Trophoblast cell (in vitro differentiated cells and primary cell): ENCODE data around the gene RPN1.

ENCODE experiments used
- DNase-seq, 2 donors: peaks; one replicate each; pipeline ENCODE4 v3.0.0-alpha.2; 2016
- H2AFZ ChIP-seq: 2 replicates; pipeline ENCODE4 v1.6.1; 2013; ENCODE audit warnings: low read length, moderate library complexity, mild to moderate bottlenecking; ENCODE audit not compliant: insufficient read depth, poor library complexity
- H2AK5ac ChIP-seq: 2 replicates; pipeline ENCODE4 v1.6.1; 2013; ENCODE audit warnings: mild to moderate bottlenecking, low read length
- H2BK120ac ChIP-seq: 2 replicates; pipeline ENCODE4 v1.6.1; 2013; ENCODE audit warnings: low read length, mild to moderate bottlenecking, moderate library complexity; ENCODE audit not compliant: insufficient read depth, poor library complexity
- H2BK12ac ChIP-seq: 2 replicates; pipeline ENCODE4 v1.6.1; 2013; ENCODE audit warnings: mild to moderate bottlenecking, low read length, moderate library complexity
- H2BK5ac ChIP-seq: 2 replicates; pipeline ENCODE4 v1.6.1; 2013; ENCODE audit warnings: low read length, low read depth, moderate library complexity, mild to moderate bottlenecking; ENCODE audit not compliant: poor library complexity
- H3K14ac ChIP-seq: 2 replicates; pipeline ENCODE4 v1.6.1; 2013; ENCODE audit warnings: mild to moderate bottlenecking, low read length
- H3K18ac ChIP-seq: 2 replicates; pipeline ENCODE4 v1.6.1; 2013; ENCODE audit warnings: mild to moderate bottlenecking, low read length
- H3K23ac ChIP-seq: 2 replicates; pipeline ENCODE4 v1.6.1; 2013; ENCODE audit warnings: low read length
- H3K27ac ChIP-seq: 2 replicates; pipeline ENCODE4 v1.5.1; 2013; ENCODE audit warnings: low read depth, mild to moderate bottlenecking, inconsistent platforms, low read length, moderate library complexity
- H3K27me3 ChIP-seq: 2 replicates; pipeline ENCODE4 v1.6.1; 2013; ENCODE audit warnings: inconsistent platforms, mild to moderate bottlenecking, low read length, moderate library complexity; ENCODE audit not compliant: insufficient read depth
- H3K36me3 ChIP-seq, 2 experiments: 1 replicate in 1 of 2; 2 replicates in 1 of 2; pipeline ENCODE4 v1.6.1; 2013; ENCODE audit warnings: low read length in 2 of 2, mild to moderate bottlenecking in 2 of 2, moderate library complexity in 1 of 2; ENCODE audit not compliant: insufficient read depth in 2 of 2, control insufficient read depth in 1 of 2
- H3K4ac ChIP-seq: 2 replicates; pipeline ENCODE4 v1.6.1; 2013; ENCODE audit warnings: low read depth, mild to moderate bottlenecking, low read length, moderate library complexity
- H3K4me1 ChIP-seq, 2 experiments: 1 replicate in 1 of 2; 2 replicates in 1 of 2; pipeline ENCODE4 v1.6.1; 2013; ENCODE audit warnings: low read length in 2 of 2, mild to moderate bottlenecking in 2 of 2, moderate library complexity in 1 of 2; ENCODE audit not compliant: insufficient read depth in 2 of 2, control insufficient read depth in 1 of 2
- H3K4me2 ChIP-seq: 2 replicates; pipeline ENCODE4 v1.6.1; 2013; ENCODE audit warnings: inconsistent platforms, mild to moderate bottlenecking, low read length, moderate library complexity
- H3K4me3 ChIP-seq: 2 replicates; pipeline ENCODE4 v1.5.1; 2013; ENCODE audit warnings: mild to moderate bottlenecking, low read depth, low read length, inconsistent platforms
- H3K79me1 ChIP-seq: one replicate; pipeline ENCODE4 v1.6.1; 2013; ENCODE audit warnings: low read length
- H3K79me2 ChIP-seq: 2 replicates; pipeline ENCODE4 v1.6.1; 2013; ENCODE audit warnings: low read length, mild to moderate bottlenecking; ENCODE audit not compliant: control insufficient read depth, insufficient read depth, poor library complexity
- H3K9ac ChIP-seq: 2 replicates; pipeline ENCODE4 v1.6.1; 2013; ENCODE audit warnings: mild to moderate bottlenecking, low read length
- H3K9me3 ChIP-seq: 2 replicates; pipeline ENCODE4 v1.6.1; 2013; ENCODE audit warnings: low read depth, mild to moderate bottlenecking, control low read depth, inconsistent platforms, low read length; ENCODE audit not compliant: insufficient read depth
- H4K12ac ChIP-seq: 2 replicates; pipeline ENCODE4 v1.6.1; 2013; ENCODE audit warnings: low read depth, mild to moderate bottlenecking, low read length, moderate library complexity
- H4K8ac ChIP-seq: 2 replicates; pipeline ENCODE4 v1.6.1; 2013; ENCODE audit warnings: low read depth, mild to moderate bottlenecking, low read length, moderate library complexity
- H4K91ac ChIP-seq: one replicate; pipeline ENCODE4 v1.6.1; 2013; ENCODE audit warnings: low read depth, mild to moderate bottlenecking, low read length, moderate library complexity
- WGBS: extraction: QIAGEN DNeasy Blood & Tissue Kit; methylation state at CpG from one replicate; pipeline ENCODE4 v1.1.7; 2013; ENCODE audit warnings: missing lambda C conversion rate; ENCODE audit not compliant: insufficient read length, insufficient coverage; ENCODE audit errors: extremely low coverage; 5-methylcytosine and 5-hydroxymethylcytosine counted together

The RPN1 gene

DNA sequence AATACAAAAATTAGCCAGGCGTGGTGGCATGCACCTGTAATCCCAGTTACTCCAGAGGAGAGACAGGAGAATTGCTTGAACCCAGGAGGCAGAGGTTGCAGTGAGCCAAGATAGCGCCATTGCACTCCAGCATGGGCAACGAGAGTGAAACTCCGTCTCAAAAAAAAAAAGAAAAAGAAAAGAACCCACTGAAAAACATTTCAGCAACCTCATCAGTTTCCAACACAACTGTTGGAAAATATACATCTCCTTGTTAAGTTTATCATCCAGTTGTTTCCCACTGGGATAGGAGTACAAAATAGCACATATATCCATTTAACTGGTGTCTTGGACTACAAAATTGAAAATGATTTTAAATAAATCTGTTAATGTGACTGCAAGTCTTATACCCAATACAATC, 2.2 kb downstream of the RPN1 start:
- H3K9ac ChIP-seq, result no peak overlapping the region

DNA sequence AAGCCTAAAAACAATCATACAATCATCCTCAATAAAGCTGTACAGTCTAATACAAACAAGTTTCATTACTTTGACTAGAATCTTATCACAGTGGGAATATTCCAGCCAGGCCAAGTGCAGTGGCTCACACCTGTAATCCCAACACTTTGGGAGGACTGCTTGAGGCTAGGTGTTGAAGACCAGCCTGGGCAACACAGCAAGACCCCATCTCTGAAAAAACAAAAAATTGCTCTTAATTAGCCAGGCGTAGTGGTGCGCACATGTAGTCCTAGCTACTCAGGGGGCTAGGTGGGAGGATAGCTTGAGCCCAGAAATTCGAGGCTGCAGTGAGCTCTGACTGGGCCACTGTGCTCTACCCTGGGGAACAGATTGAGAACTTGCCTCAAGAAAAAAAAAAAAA, 3.3 kb downstream of the RPN1 start:
- Histone ChIP-seq H2BK5ac (no peak overlapping the region), H4K12ac (no peak overlapping the region), H2AFZ (no peak overlapping the region), H2AK5ac (no peak overlapping the region), H2BK120ac (no peak overlapping the region), H3K18ac (no peak overlapping the region), H2BK12ac (no peak overlapping the region), H3K23ac (no peak overlapping the region), H3K9ac (no peak overlapping the region), H3K4me1 (peaks cover 0 to 1% of the 10 kb centered on the region in 2 experiments), H3K27ac (no peak overlapping the region), H4K8ac (no peak overlapping the region), H3K14ac (no peak overlapping the region), H3K4me3 (no peak overlapping the region), H3K4me2 (no peak overlapping the region), H3K36me3 (peaks cover 26 to 31% of the 10 kb centered on the region in 2 experiments), H4K91ac (no peak overlapping the region), H3K27me3 (no peaks in the 10 kb centered on the region), H3K9me3 (no peaks in the 10 kb centered on the region), H3K79me2 (peaks cover 28% of the 10 kb centered on the region), H3K79me1 (peaks cover 10% of the 10 kb centered on the region), H3K4ac (peak overlapping the region; percentile 63)
- no peak for DNase-seq
- no CpG with 5 or more reads among the region's 3 CpGs for WGBS

More for the DNA sequence above, 2.2 kb downstream of the RPN1 start:
- no CpG with 5 or more reads among the region's 4 CpGs for WGBS
- no peak overlapping the region for H3K4me3 ChIP-seq
- H4K8ac ChIP-seq, result no peak overlapping the region
- no peak overlapping the region for H2BK5ac ChIP-seq
- H3K14ac ChIP-seq, result no peak overlapping the region
- no peak overlapping the region for H2AK5ac ChIP-seq
- no peaks in the 10 kb centered on the region for H3K27me3 ChIP-seq
- peaks cover 17 to 22% of the 10 kb centered on the region in 2 experiments for H3K36me3 ChIP-seq
- DNase-seq, result no peak
- H3K18ac ChIP-seq, result no peak overlapping the region
- H4K91ac ChIP-seq, result no peak overlapping the region
- no peak overlapping the region for H2AFZ ChIP-seq
- peaks cover 0 to 1% of the 10 kb centered on the region in 2 experiments for H3K4me1 ChIP-seq
- no peaks in the 10 kb centered on the region for H3K9me3 ChIP-seq
- H3K79me1 ChIP-seq, result peaks cover 10% of the 10 kb centered on the region
- H3K79me2 ChIP-seq, result peaks cover 28% of the 10 kb centered on the region
- peak overlapping the region; percentile 64 for H3K4me2 ChIP-seq
- H3K4ac ChIP-seq, result peak overlapping the region; percentile 98
- no peak overlapping the region for H2BK12ac ChIP-seq
- no peak overlapping the region for H4K12ac ChIP-seq
- H3K27ac ChIP-seq, result no peak overlapping the region
- H2BK120ac ChIP-seq, result no peak overlapping the region
- H3K23ac ChIP-seq, result no peak overlapping the region

DNA sequence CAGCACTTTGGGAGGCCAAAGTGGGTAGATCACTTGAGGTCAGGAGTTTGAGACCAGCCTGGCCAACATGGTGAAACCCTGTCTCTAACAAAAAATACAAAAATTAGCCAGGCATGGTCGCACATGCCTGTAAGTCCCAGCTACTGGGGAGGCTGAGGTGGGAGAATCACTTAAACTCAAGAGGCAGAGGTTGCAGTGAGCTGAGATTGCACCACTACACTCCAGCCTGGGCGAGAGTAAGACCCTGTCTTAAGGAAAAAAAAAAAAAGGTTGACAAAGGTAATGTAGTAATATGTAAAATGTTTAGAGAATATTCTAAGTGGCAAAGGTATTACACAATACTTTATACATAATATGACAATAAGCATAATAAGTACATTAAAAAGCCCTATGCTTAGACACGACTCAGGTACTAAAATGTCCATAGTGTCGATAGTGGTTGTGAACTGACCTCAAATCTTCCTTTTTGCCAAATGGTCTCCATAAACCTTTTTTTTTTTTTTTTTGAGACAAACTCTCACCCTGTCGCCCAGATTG, 16.5 kb downstream of the RPN1 start:
- no peaks in the 10 kb centered on the region for H3K9me3 ChIP-seq
- no peak overlapping the region for H3K14ac ChIP-seq
- no peak overlapping the region for H2BK5ac ChIP-seq
- no peak for DNase-seq
- H3K79me2 ChIP-seq, result no peaks in the 10 kb centered on the region
- no peak overlapping the region for H3K4me3 ChIP-seq
- no CpG with 5 or more reads among the region's 5 CpGs for WGBS
- no peak overlapping the region for H2AFZ ChIP-seq
- H3K36me3 ChIP-seq, result peaks cover 35 to 40% of the 10 kb centered on the region in 2 experiments
- no peak overlapping the region for H4K8ac ChIP-seq
- H3K79me1 ChIP-seq, result no peaks in the 10 kb centered on the region
- H3K23ac ChIP-seq, result no peak overlapping the region
- no peak overlapping the region for H2AK5ac ChIP-seq
- no peak overlapping the region for H3K18ac ChIP-seq
- H3K27me3 ChIP-seq, result no peaks in the 10 kb centered on the region
- H4K12ac ChIP-seq, result no peak overlapping the region
- no peak overlapping the region for H3K4ac ChIP-seq
- no peaks in the 10 kb centered on the region for H3K4me1 ChIP-seq
- no peak overlapping the region for H2BK120ac ChIP-seq
- no peak overlapping the region for H4K91ac ChIP-seq
- no peak overlapping the region for H3K4me2 ChIP-seq
- no peak overlapping the region for H2BK12ac ChIP-seq
- no peak overlapping the region for H3K27ac ChIP-seq
- no peak overlapping the region for H3K9ac ChIP-seq

DNA sequence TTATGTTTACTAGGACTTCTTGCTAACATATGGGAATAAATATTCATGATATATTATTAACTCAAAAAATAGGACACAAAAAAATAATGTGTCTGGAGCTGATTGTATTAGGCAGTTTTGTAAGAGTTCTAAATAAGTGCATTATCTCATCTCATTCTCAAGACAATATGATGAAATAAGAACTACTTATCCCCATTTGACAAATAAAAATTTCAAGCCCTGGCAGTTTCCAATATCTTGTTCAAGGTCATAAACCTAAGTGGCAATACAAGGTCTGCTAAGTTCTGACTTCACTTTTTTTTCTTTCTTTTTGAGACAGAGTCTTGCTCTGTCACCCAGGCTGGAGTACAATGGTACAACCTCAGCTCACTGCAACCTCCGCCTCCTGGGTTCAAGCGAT, 18.3 kb downstream of the RPN1 start:
- Histone ChIP-seq H3K23ac (no peak overlapping the region), H3K9ac (no peak overlapping the region), H2BK120ac (no peak overlapping the region), H2AK5ac (no peak overlapping the region), H3K4me3 (no peak overlapping the region), H3K27ac (no peak overlapping the region), H4K12ac (no peak overlapping the region), H2AFZ (no peak overlapping the region), H3K27me3 (no peaks in the 10 kb centered on the region), H3K4ac (no peak overlapping the region), H3K79me2 (no peaks in the 10 kb centered on the region), H3K4me2 (no peak overlapping the region), H3K9me3 (no peaks in the 10 kb centered on the region), H4K91ac (no peak overlapping the region), H2BK5ac (no peak overlapping the region), H2BK12ac (no peak overlapping the region), H3K79me1 (no peaks in the 10 kb centered on the region), H4K8ac (no peak overlapping the region), H3K14ac (no peak overlapping the region), H3K4me1 (no peaks in the 10 kb centered on the region), H3K36me3 (peaks cover 37 to 38% of the 10 kb centered on the region in 2 experiments), H3K18ac (no peak overlapping the region)
- DNase-seq, result no peak
- WGBS, result no CpG with 5 or more reads among the region's 2 CpGs
